UCSD-AML1 (cell line): ENCODE measurements around the gene ZBED4.

Experiments
- DNase-seq: peaks from one replicate; lab custom pipeline; 2025; ENCODE audit not compliant: unreplicated experiment; lab: John Stamatoyannopoulos, UW

ZBED4 gene

DNA sequence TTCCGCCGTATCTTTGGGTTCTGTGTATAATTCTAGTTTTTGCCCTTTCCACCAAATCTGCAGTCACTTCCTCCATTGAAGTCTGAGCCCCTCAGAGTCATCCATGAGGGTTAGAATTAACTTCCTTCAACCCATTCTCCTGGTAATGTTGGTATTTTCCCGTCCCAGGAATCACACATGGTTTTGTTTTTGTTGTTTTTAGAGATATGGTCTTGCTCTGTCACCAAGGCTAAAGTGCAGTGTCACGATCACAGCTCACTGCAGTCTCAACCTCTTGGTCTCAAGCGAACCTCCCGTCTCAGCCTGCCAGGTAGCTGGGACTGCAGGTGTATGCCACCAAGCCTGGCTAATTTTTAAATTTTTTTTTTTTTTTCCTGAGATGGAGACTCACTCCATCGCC lies 18.7 kb downstream of the ZBED4 start:
- DNase-seq, result no peak

DNA sequence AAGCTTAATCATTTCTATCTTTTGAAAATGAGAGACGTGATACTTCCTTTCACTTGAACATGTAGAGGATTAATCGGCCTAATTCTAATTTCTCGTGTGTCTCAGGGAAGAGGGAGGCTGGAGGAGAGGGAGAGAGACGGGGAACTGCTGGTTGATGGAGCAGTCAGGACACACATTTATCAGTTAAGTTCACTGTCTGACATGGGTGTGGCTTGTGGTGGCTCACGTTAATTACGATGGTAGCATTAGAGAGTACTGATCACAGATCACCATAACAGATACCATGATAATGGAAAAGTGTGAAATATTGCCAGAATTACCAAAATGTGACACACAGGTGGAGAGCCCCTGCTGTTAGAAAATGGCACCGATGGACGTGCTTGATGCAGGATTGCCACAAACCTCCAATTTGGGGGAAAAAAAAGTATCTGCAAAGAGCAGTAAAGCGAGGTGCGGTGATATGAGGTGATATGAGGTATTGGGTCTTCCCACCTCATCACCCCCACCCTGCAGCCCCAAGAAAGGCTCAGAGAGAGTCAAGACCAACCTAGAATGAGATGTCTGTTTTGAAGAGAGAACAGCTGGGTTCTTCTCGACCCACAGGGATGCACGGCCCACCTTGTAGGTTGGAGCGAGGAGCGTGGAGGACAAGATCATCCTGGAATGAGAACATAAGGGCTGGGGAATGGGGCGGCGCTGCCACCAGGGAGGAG lies 19.7 kb downstream of the ZBED4 start:
- no peak for DNase-seq

DNA sequence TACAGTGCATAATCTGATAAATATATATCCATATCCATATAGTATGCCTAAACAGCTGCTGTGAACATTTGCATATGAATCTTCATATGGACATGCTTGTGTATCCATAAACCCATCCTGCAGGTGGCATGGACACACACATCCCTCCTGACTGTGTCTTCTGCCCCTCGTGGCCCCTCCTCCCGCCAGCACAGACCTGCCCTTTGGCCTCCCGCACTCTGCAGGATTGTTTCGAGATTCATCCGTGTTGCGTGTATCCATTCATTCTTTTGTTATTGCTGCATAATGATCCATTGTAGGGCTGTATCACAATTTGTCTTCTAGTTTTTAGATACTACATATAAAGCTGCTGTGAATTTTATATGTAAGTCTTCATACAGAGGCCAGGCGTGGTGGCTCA lies 24.0 kb downstream of the ZBED4 start:
- DNase-seq, result no peak

DNA sequence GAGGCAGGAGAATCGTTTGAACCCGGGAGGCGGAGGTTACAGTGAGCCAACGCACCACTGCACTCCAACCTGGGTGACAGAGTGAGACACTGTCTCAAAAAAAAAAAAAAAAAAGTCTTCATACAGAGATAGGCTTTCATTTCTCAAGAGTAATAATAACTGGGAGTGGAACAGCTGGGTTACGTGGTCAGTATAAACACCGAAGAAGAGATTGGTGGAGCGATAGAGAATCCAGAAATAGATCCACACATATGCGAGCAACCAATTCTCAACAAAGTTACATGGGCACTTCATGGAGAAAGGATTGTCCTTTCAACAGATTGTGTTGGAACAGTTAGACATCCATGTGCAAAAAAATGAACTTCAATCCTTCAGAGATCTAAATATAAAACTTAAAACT lies 24.6 kb downstream of the ZBED4 start:
- no peak for DNase-seq

DNA sequence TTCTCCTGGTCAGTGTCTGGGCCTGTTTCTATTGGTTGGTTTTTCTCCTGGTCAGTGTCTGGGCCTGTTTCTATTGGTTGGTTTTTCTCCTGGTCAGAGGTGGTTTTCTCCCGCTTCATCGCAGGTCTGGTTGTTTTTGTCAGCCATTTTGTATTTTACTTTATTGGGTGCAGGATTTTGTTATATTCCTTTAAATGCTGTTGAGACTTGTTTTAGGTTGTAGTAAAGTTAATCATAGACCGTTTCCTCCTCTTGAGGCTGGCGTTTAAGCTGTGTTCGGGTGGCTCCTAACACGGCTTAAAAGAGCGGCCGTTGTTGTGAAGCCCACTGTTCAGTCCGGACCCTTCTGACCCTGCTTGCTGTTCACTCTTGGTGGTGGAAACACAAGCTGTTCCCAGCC lies 26.2 kb downstream of the ZBED4 start:
- DNase-seq, result no peak

DNA sequence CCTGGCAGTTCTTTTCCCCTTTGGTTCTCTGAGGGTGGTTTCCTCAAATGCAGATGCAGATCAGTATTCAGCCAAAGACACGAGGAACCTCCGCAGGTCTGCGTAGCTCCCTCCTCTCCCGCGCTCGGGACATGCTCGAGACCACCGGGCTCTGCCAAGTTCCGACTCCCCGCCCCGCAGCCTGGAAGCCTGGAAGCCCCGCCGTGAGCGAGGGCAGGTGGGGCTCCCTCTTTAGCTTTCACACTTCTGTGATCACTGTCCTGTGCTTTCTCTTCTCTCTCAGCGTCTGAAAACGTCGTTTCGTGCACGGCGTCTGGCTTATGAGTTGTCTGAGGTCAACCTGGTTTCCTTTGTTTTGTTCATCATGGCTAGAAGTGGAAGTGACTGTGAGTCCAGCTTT lies 26.6 kb downstream of the ZBED4 start:
- DNase-seq, result no peak

DNA sequence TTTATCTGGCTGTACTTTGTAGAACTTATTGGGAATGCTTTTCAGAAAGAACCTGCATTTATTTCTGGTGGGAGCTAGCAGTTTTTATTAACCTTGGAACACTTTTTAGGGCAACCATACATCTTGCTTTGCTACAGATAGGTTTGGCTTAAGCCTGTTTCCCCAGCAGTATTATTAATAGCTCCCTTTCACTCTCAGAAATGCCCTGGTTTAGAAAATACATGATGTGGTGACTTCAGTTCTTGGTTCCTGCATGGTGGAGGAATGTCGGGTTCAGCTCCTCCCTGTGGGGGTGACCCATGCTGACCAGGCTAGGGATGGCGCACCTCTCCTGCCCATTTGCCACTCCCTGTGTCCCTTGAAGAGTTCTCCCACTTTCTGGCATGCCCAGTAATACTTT lies 28.2 kb downstream of the ZBED4 start:
- DNase-seq, result no peak

DNA sequence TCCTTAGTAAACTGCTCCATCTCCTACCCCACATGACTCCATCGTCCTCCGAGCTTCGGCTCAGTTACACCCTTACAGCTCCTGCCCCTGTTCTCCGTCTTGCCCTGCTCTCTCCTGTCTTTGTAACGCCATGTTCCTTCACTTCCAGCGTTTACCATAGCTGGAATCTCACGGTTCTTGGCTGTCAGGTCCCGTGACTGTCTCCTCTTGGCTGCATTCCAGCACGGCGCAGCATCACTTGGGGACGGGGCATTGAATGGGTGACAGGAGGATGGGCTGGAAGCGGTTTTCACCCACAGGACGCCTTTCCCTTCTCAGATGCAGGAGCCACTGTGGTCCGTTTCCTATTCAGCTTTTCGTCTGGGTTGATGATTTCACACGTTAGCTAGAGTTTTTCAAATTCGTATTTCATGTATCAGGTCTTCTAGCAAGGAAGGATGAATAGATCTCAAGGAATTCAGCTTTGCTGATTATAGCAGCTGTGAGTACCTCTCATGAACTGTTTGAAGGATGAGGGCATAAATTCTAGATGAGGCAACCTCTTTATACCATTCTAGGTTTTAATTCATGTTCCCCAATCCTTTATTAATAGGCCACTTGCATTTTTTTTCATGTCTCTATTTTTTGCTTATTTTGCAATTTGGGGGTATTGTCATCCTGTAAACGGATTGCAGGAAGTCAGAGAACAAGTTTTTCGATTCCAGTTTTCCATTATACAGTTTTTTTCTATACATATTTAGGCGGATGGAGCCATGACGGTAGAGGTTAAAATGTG lies 29.1 kb downstream of the ZBED4 start:
- no peak for DNase-seq

DNA sequence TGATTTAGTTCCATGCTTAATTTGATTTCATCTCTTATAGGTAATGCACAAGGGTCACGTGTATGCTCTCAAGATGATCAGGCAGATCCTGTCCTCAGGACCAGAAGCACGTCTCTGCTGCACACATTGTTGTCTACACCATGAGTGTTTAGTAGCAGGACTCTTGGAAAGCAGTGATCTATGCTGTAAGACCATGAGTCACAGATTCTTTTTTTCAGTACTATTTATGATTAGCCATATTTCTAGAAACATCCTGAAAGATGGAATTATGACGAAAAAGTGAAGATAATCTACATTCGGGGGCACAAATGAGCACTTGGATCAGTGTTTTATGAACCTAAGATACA lies 29.6 kb downstream of the ZBED4 start:
- no peak for DNase-seq

DNA sequence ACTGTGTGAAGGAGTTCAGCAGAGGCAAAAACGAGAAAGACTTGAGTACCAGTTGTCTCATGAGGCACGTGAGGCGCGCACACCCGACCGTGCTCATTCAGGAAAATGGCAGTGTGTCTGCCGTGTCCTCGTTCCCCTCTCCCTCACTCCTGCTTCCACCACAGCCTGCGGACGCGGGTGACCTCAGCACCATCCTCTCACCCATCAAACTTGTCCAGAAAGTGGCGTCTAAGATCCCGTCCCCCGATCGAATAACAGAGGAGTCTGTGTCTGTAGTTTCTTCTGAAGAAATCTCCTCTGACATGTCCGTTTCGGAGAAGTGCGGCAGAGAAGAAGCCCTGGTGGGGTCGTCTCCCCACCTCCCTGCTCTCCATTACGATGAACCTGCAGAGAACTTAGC lies 30.4 kb downstream of the ZBED4 start:
- DNase-seq, result no peak

DNA sequence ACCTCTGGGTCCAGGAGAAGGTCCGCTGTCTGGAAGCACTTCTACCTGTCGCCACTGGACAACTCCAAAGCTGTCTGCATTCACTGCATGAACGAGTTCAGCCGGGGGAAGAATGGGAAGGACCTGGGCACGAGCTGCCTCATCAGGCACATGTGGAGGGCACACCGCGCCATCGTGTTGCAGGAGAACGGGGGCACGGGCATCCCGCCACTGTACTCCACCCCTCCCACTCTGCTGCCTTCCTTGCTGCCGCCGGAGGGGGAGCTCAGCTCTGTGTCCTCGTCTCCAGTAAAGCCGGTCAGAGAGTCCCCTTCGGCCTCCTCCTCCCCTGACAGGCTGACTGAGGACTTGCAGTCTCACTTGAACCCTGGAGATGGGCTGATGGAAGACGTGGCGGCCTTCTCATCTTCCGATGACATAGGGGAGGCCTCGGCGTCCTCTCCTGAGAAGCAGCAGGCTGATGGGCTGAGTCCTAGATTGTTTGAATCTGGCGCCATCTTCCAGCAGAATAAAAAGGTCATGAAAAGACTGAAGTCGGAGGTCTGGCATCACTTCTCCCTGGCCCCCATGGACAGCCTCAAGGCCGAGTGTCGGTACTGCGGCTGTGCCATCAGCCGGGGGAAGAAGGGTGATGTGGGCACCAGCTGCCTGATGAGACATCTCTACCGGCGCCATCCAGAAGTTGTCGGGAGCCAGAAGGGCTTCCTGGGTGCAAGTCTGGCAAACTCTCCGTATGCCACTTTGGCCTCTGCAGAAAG lies 31.0 kb downstream of the ZBED4 start:
- no peak for DNase-seq

DNA sequence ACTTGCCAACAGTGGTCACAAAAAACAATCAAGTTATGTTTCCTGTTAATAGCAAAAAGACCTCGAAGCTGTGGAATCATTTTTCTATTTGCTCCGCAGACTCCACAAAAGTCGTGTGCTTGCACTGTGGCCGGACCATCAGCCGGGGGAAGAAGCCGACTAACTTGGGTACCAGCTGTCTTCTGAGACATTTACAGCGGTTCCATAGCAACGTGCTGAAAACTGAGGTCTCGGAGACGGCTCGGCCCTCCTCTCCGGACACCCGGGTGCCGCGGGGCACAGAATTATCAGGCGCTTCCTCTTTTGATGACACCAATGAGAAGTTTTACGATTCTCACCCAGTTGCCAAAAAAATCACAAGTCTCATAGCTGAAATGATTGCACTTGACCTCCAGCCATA lies 31.6 kb downstream of the ZBED4 start:
- no peak for DNase-seq

DNA sequence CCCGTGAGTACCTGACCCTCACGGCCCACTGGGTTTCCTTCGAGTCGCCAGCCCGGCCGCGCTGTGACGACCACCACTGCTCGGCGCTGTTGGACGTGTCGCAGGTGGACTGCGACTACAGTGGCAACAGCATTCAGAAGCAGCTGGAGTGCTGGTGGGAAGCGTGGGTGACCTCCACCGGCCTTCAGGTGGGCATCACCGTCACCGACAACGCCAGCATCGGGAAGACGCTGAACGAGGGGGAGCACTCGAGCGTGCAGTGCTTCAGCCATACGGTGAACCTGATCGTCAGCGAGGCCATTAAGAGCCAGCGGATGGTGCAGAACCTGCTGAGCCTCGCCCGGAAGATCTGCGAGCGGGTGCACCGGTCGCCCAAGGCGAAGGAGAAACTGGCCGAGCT lies 32.2 kb downstream of the ZBED4 start:
- no peak for DNase-seq

DNA sequence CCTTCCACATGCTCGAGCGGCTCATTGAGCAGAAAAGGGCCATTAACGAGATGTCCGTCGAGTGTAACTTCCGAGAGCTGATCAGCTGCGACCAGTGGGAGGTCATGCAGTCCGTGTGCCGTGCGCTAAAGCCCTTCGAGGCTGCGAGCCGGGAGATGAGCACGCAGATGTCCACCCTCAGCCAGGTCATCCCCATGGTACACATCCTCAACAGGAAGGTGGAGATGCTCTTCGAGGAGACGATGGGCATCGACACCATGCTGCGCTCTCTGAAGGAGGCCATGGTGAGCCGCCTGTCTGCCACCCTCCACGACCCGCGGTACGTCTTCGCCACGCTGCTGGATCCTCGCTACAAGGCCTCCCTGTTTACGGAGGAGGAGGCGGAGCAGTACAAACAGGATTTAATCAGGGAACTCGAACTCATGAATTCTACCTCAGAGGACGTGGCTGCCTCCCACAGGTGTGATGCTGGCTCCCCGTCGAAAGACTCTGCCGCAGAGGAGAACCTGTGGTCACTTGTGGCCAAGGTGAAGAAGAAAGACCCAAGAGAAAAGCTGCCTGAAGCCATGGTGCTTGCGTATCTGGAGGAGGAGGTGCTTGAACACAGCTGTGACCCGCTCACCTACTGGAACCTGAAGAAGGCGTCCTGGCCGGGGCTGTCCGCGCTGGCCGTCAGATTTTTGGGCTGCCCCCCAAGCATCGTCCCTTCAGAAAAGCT lies 32.9 kb downstream of the ZBED4 start:
- DNase-seq, result no peak

DNA sequence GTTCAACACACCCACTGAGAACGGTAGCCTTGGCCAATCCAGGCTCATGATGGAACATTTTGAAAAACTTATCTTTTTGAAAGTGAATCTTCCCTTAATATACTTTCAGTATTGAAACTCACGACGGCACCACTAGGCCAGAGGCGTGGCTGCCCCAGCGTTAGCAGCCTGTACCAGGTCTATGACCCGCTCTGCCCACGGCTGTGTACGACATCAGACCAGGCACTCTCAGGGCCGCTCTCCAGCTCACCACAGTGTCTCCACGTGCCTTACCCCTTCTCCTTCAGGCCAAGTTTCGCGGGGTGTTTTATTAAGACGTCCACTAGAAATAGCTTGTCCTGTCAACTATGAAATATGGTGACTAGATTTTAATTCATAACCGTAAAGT lies 33.4 kb downstream of the ZBED4 start:
- DNase-seq, result no peak

DNA sequence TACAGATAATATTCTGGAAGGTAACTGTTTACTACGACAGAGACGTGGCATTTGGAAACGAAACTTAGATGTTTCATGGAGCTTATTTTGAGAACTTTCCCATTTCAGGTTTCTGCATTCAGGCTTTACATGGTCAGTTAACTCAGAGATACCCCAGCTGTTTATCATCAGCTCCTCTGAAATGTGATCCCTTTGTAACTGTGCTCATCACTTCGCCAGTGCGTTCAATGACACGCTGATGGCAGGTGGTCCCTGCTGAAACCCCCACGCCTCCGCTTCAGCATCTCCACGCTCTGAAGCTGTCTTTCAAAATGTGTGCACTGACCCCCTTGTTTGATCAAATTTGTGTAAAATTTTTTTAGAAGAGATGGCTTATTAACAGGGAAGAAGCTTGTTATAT lies 34.1 kb downstream of the ZBED4 start:
- no peak for DNase-seq

DNA sequence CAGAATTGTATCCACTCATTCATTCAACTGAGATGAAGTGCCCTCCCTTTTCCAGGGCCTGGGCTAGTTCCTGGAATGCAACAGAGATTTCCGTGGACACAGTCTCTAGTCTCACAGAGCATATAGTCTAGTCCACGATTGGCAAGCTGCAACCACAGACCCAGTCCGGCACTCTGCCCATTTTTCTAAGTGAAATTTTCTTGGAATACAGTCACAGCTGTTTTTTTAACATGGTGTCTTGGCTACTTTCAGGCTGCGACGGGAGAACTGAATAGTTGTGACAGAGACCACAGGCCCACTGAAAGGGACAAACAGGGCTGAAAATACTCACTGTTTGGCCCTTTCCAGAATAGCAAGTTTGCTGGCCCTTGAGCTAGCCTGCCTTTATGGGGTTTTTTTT lies 35.4 kb downstream of the ZBED4 start:
- DNase-seq, result no peak

DNA sequence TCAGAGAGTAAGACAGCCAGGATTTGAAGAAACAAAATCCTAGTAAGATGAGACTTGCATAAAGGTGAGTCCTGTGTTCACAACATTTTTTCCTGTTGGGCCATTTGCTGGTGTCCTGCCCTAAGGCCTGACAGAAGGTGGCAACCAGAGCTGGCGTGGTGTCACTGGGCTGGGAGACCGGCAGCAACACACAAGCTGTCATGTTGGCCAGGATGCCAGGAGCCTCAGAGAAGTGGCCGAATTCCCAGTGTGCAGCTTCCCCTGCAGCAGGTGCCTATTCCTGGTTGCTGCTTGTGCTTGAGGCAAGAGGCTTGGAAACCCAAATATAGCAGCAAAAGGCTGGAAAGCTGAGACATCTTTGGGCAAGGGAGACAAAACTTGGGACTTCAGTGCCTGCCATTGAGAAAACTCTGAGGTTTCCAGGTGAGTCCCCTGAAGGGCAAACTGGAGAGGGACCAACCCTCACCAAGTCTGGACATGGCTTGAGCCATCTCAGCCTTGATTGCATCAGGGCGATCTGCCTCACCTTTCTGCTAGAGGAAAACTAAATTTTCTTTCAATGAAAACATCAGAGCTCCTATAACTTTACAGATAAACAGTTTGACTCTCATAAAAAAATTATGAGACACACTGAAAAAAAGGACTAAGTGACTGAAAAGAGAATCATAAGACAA lies 38.7 kb downstream of the ZBED4 start:
- no peak for DNase-seq

DNA sequence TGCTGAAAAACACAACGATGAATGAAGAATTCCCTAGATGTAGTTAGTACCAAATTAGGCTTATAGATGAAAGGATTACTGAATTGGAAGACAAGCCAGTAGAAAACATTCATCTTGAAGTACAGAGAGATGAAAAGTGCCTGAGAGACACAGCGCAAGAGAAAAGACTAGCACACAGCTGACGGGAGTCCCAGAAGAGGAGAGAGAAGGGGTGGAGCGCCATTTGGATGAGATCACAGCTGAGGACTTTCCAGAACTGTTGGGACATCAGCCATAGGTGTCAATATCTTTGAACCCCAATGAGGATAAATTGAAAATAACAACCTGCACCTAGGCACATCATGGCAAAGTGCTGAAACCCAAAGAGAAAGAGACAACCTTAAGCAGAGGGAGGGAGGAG lies 39.4 kb downstream of the ZBED4 start:
- no peak for DNase-seq

DNA sequence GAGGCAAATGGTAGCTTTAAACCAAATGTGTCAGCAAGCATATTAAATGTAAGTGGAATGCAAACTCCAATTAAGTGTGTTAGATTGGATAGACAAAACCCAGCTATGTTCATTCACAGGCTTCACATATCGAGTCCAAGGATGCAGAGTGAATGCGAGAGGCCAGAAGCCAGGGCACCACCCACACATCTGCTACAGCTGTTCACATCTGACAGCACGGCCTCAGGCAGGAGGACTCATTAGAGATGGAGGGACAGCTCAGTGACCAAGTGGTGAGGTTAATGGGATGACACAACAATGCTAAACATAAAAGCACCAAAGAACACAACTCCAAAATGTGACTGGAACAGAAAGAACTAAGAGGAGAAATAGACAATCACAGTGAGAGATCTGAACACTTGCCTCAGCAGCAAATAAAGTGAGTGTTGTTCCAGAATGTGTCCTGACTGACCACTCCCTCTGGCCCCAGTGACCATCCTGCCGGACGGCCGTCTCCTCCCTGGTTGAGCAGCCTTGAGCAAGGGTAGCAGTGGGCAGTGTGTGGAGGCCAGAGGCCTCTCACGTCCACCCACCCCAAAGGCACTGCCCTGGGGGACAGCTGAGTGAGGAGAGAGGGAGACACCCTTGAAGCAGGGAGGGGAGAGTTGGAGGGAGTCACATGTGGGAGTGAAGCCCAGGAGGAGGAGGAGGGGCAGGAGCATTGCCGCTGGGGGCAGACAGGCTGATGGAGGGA lies 40.8 kb downstream of the ZBED4 start:
- no peak for DNase-seq
